KMS-11 (cell line): Measurements from ENCODE around the gene ZC3H14.

ENCODE experiments used
- H2AFZ ChIP-seq: fragments of 200-600 bp; sonication (generic); 2 replicates; pipeline ENCODE4 v1.6.1; 2016; ENCODE audit warnings: antibody characterized with exemption, mixed run types, low read depth
- H3K27ac ChIP-seq: fragments of 200-600 bp; sonication (generic); 2 replicates; pipeline ENCODE4 v1.6.1; 2016; ENCODE audit warnings: mild to moderate bottlenecking, mixed run types
- H3K27me3 ChIP-seq: fragments of 200-600 bp; sonication (generic); 2 replicates; pipeline ENCODE4 v1.6.1; 2017; ENCODE audit warnings: mild to moderate bottlenecking, low read depth, mixed run types, moderate library complexity; ENCODE audit not compliant: insufficient read depth
- H3K36me3 ChIP-seq: fragments of 200-600 bp; sonication (generic); 2 replicates; pipeline ENCODE4 v1.6.1; 2017; ENCODE audit warnings: mild to moderate bottlenecking, mixed run types; ENCODE audit not compliant: insufficient read depth
- H3K4me1 ChIP-seq: fragments of 200-600 bp; sonication (generic); 2 replicates; pipeline ENCODE4 v1.6.1; 2016; ENCODE audit warnings: mild to moderate bottlenecking, low read depth, mixed run types; ENCODE audit not compliant: poor library complexity, severe bottlenecking
- H3K4me2 ChIP-seq: fragments of 200-600 bp; sonication (generic); 2 replicates; pipeline ENCODE4 v1.7.0; 2016; ENCODE audit warnings: mild to moderate bottlenecking, mixed run types
- H3K4me3 ChIP-seq: fragments of 200-600 bp; sonication (generic); IDR thresholded peaks from 2 replicates; pipeline ENCODE4 v1.6.1; 2017; ENCODE audit warnings: low read depth, low read length, mixed read lengths; ENCODE audit not compliant: insufficient read depth
- H3K79me2 ChIP-seq: fragments of 200-600 bp; sonication (generic); 2 replicates; pipeline ENCODE4 v1.6.1; 2016; ENCODE audit warnings: low read depth, mixed run types; ENCODE audit not compliant: insufficient read depth
- H3K9ac ChIP-seq: fragments of 200-600 bp; sonication (generic); 2 replicates; pipeline ENCODE4 v1.6.1; 2016; ENCODE audit warnings: mild to moderate bottlenecking, mixed run types
- H4K20me1 ChIP-seq: fragments of 200-600 bp; sonication (generic); 2 replicates; pipeline ENCODE4 v1.6.1; 2016; ENCODE audit warnings: mild to moderate bottlenecking, mixed run types; ENCODE audit not compliant: insufficient read depth
- CTCF ChIP-seq: fragments of 200-600 bp; sonication (generic); conservative IDR thresholded peaks from 2 replicates; pipeline ENCODE4 v1.6.1; 2017; ENCODE audit warnings: low read depth, mild to moderate bottlenecking, antibody characterized with exemption, low read length, moderate library complexity, mixed read lengths

Gene ZC3H14

GRCh38 chr14:88554457-88555286, 8.2 kb upstream of the ZC3H14 start, which contains the start of gene PTPN21:
Gene PTPN21, minus strand, starts transcription at chr14:88555007. Its CDS starts 4,590 bp downstream, at chr14:88550417.
- Histone ChIP-seq H3K79me2 (no peaks in the 10 kb centered on the region), H3K27ac (no peak within 1 kb of the TSS), H3K9ac (peak within 1 kb of the TSS; percentile 41; the same call in 1 of the 2 replicates), H3K4me2 (peak within 1 kb of the TSS; percentile 34; the same call in 1 of the 2 replicates), H4K20me1 (no peaks in the 10 kb centered on the region), H2AFZ (peak within 1 kb of the TSS; percentile 57; the same call in 1 of the 2 replicates), H3K27me3 (no peaks in the 10 kb centered on the region), H3K4me3 (no peak within 1 kb of the TSS), H3K4me1 (peaks cover 6% of the 10 kb centered on the region), H3K36me3 (no peaks in the 10 kb centered on the region)
- TF ChIP-seq CTCF, result no peak

GRCh38 chr14:88556581-88556980, 6.3 kb upstream of the ZC3H14 start:
- H3K36me3 ChIP-seq, result no peaks in the 10 kb centered on the region
- H3K4me1 ChIP-seq, result peaks cover 6% of the 10 kb centered on the region
- H3K4me3 ChIP-seq, result no peak overlapping the region
- H3K79me2 ChIP-seq, result no peaks in the 10 kb centered on the region
- TF ChIP-seq CTCF, result no peak
- H3K27me3 ChIP-seq, result no peaks in the 10 kb centered on the region
- no peak overlapping the region for H3K9ac ChIP-seq
- H4K20me1 ChIP-seq, result no peaks in the 10 kb centered on the region
- H3K4me2 ChIP-seq, result no peak overlapping the region
- H2AFZ ChIP-seq, result no peak overlapping the region
- H3K27ac ChIP-seq, result no peak overlapping the region

DNA sequence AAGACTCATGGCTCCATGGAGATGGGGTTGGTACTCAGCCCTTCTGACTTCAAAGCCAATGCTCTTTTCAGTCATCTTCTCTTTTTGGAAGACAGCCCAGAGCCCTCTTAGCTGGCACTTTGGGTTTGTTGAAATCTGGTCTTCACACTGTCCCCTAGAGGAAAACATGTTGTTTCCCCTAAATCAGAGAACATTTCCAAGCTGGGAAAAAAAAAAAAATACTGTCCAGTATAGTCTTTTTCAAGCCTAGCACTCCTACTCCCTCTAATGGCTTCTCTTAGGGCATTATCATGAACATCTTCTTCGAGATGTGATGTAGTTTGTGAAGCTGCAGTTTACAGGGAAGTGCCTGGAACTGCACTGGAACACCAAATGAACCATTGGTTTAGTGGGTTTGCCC, 3.0 kb upstream of the ZC3H14 start:
- H3K27me3 ChIP-seq, result no peaks in the 10 kb centered on the region
- no peak overlapping the region for H3K4me2 ChIP-seq
- H3K27ac ChIP-seq, result no peak overlapping the region
- no peak overlapping the region for H3K4me3 ChIP-seq
- no peak overlapping the region for H2AFZ ChIP-seq
- H3K4me1 ChIP-seq, result peaks cover 17% of the 10 kb centered on the region
- no peak overlapping the region for H3K9ac ChIP-seq
- H3K79me2 ChIP-seq, result peaks cover 8% of the 10 kb centered on the region; the same call in 1 of the 2 replicates
- H4K20me1 ChIP-seq, result no peaks in the 10 kb centered on the region
- no peaks in the 10 kb centered on the region for H3K36me3 ChIP-seq
- no peak for TF ChIP-seq CTCF

GRCh38 chr14:88562532-88562830, 356 bp upstream of the ZC3H14 start:
- Histone ChIP-seq H3K36me3 (no peaks in the 10 kb centered on the region), H2AFZ (peak overlapping the region; percentile 69; the same call in 1 of the 2 replicates), H3K9ac (peak overlapping the region; percentile 65; the same call in 1 of the 2 replicates), H3K4me2 (peak overlapping the region; percentile 54; the same call in 1 of the 2 replicates), H4K20me1 (no peaks in the 10 kb centered on the region), H3K27me3 (no peaks in the 10 kb centered on the region), H3K79me2 (peaks cover 8% of the 10 kb centered on the region; the same call in 1 of the 2 replicates), H3K27ac (no peak overlapping the region), H3K4me3 (no peak overlapping the region), H3K4me1 (peaks cover 11% of the 10 kb centered on the region)
- TF ChIP-seq CTCF, result no peak
